HAP-1 (cell line): Measurements from ENCODE around the gene DTNB.

Experiments
- DNase-seq, 2 experiments: peaks; one replicate each; pipeline ENCODE4 v3.0.0-alpha.2; 2016 to 2020; ENCODE audit warnings: low spot score in 2 of 2
- H3K27me3 ChIP-seq: fragments of 250-450 bp; sonication (Bioruptor Pico); 2 replicates; pipeline ENCODE4 v1.5.1; 2020; ENCODE audit warnings: low read depth, mild to moderate bottlenecking, moderate library complexity
- H3K36me3 ChIP-seq: fragments of 250-450 bp; sonication (Bioruptor Pico); replicated peaks from 2 replicates; pipeline ENCODE4 v1.5.1; 2020; ENCODE audit warnings: mild to moderate bottlenecking
- H3K4me1 ChIP-seq: fragments of 250-450 bp; sonication (Bioruptor Pico); 2 replicates; pipeline ENCODE4 v1.5.1; 2020; ENCODE audit warnings: mild to moderate bottlenecking
- H3K4me3 ChIP-seq: fragments of 250-450 bp; sonication (Bioruptor Pico); 2 replicates; pipeline ENCODE4 v1.5.1; 2020; ENCODE audit warnings: mild to moderate bottlenecking, moderate library complexity
- H3K9me3 ChIP-seq: fragments of 250-450 bp; sonication (Bioruptor Pico); 2 replicates; pipeline ENCODE4 v1.5.1; 2020; ENCODE audit warnings: mild to moderate bottlenecking, moderate library complexity
- in situ Hi-C: fragments of 300-500 bp; cut with MboI; formaldehyde crosslinking; loops from 3 replicates; pipeline ENCODE4 v1.14.3; 2020; ENCODE audit warnings: low sequenced_read_pairs, inconsistent platforms, mixed read lengths

DTNB gene

GRCh38 chr2:25361261-25362048 is 311.9 kb downstream of the DTNB start:
- Histone ChIP-seq H3K36me3 (no peaks in the 10 kb centered on the region), H3K9me3 (peaks cover 3% of the 10 kb centered on the region), H3K27me3 (no peaks in the 10 kb centered on the region), H3K4me3 (no peak overlapping the region), H3K4me1 (peaks cover 7% of the 10 kb centered on the region)
- no peak for DNase-seq
- in situ Hi-C loops, result no loop called here

GRCh38 chr2:25358836-25359235 is 314.5 kb downstream of the DTNB start:
- Histone ChIP-seq H3K4me3 (no peak overlapping the region), H3K9me3 (peaks cover 3% of the 10 kb centered on the region), H3K4me1 (peaks cover 7% of the 10 kb centered on the region), H3K27me3 (no peaks in the 10 kb centered on the region), H3K36me3 (no peaks in the 10 kb centered on the region)
- DNase-seq, result no peak
- in situ Hi-C loops, result no loop called here

- no peak overlapping the region for H3K4me3 ChIP-seq
- H3K4me1 ChIP-seq, result peaks cover 7% of the 10 kb centered on the region
- H3K27me3 ChIP-seq, result no peaks in the 10 kb centered on the region
- H3K36me3 ChIP-seq, result no peaks in the 10 kb centered on the region
- in situ Hi-C loops, result no loop called here
- H3K9me3 ChIP-seq, result peaks cover 3% of the 10 kb centered on the region
- peak in 1 of 2 experiments; percentile 38 for DNase-seq
These were observed 315.0 kb downstream of the DTNB start for GRCh38 chr2:25358249-25358815.

- H3K27me3 ChIP-seq, result no peaks in the 10 kb centered on the region
- in situ Hi-C loops, result no loop called here
These were observed 317.3 kb downstream of the DTNB start for GRCh38 chr2:25356088-25356487.

GRCh38 chr2:25355270-25355669 is 318.1 kb downstream of the DTNB start:
- Histone ChIP-seq H3K4me3 (no peak overlapping the region), H3K36me3 (no peaks in the 10 kb centered on the region), H3K27me3 (no peaks in the 10 kb centered on the region), H3K4me1 (no peaks in the 10 kb centered on the region), H3K9me3 (peaks cover 3% of the 10 kb centered on the region)
- DNase-seq, result no peak
- in situ Hi-C loops, result no loop called here

More at GRCh38 chr2:25356088-25356487, 317.3 kb downstream of the DTNB start:
- H3K9me3 ChIP-seq, result peaks cover 3% of the 10 kb centered on the region
- H3K4me3 ChIP-seq, result no peak overlapping the region
- no peak for DNase-seq
- no peaks in the 10 kb centered on the region for H3K4me1 ChIP-seq
- no peaks in the 10 kb centered on the region for H3K36me3 ChIP-seq

- no peaks in the 10 kb centered on the region for H3K36me3 ChIP-seq
- peaks cover 3% of the 10 kb centered on the region for H3K9me3 ChIP-seq
- no peaks in the 10 kb centered on the region for H3K4me1 ChIP-seq
- no peaks in the 10 kb centered on the region for H3K27me3 ChIP-seq
- H3K4me3 ChIP-seq, result no peak overlapping the region
- no peak for DNase-seq
- in situ Hi-C loops, result no loop called here
These were observed 319.3 kb downstream of the DTNB start for GRCh38 chr2:25354116-25354515.

GRCh38 chr2:25349397-25349796 is 324.0 kb downstream of the DTNB start:
- no peak overlapping the region for H3K4me3 ChIP-seq
- no peaks in the 10 kb centered on the region for H3K9me3 ChIP-seq
- DNase-seq, result no peak
- in situ Hi-C loops, result no loop called here
- H3K27me3 ChIP-seq, result no peaks in the 10 kb centered on the region
- no peaks in the 10 kb centered on the region for H3K36me3 ChIP-seq
- H3K4me1 ChIP-seq, result no peaks in the 10 kb centered on the region

- in situ Hi-C loops, result no loop called here
- H3K4me3 ChIP-seq, result no peak overlapping the region
- H3K9me3 ChIP-seq, result no peaks in the 10 kb centered on the region
- no peak for DNase-seq
- no peaks in the 10 kb centered on the region for H3K27me3 ChIP-seq
- H3K4me1 ChIP-seq, result no peaks in the 10 kb centered on the region; the same call in 1 of the 2 replicates
- H3K36me3 ChIP-seq, result no peaks in the 10 kb centered on the region
These were observed 325.5 kb downstream of the DTNB start for GRCh38 chr2:25347846-25348245.

GRCh38 chr2:25347205-25347815 is 326.1 kb downstream of the DTNB start:
- no peaks in the 10 kb centered on the region for H3K9me3 ChIP-seq
- no peak for DNase-seq
- H3K36me3 ChIP-seq, result no peaks in the 10 kb centered on the region
- peaks cover 3% of the 10 kb centered on the region; the same call in 1 of the 2 replicates for H3K4me1 ChIP-seq
- in situ Hi-C loops, result no loop called here
- H3K4me3 ChIP-seq, result no peak overlapping the region
- no peaks in the 10 kb centered on the region for H3K27me3 ChIP-seq

- no peak overlapping the region for H3K4me3 ChIP-seq
- in situ Hi-C loops, result no loop called here
- H3K4me1 ChIP-seq, result peaks cover 8% of the 10 kb centered on the region
- H3K27me3 ChIP-seq, result no peaks in the 10 kb centered on the region
- H3K36me3 ChIP-seq, result no peaks in the 10 kb centered on the region
- no peak for DNase-seq
- no peaks in the 10 kb centered on the region for H3K9me3 ChIP-seq
These were observed 330.1 kb downstream of the DTNB start for GRCh38 chr2:25343187-25343825.

GRCh38 chr2:25342372-25343186 is 330.8 kb downstream of the DTNB start:
- H3K4me1 ChIP-seq, result peaks cover 8% of the 10 kb centered on the region
- no peaks in the 10 kb centered on the region for H3K9me3 ChIP-seq
- peak; percentile 81 to 91 for DNase-seq
- H3K27me3 ChIP-seq, result no peaks in the 10 kb centered on the region
- no peaks in the 10 kb centered on the region for H3K36me3 ChIP-seq
- peak overlapping the region; percentile 38 for H3K4me3 ChIP-seq
- in situ Hi-C loops, result no loop called here

- in situ Hi-C loops, result no loop called here
These were observed 331.5 kb downstream of the DTNB start, which contains the start of gene DNMT3A for GRCh38 chr2:25341753-25342371. TSS of gene DNMT3A (minus strand) at chr2:25341925. CDS start at chr2:25313984, 27,941 bp downstream.

More at GRCh38 chr2:25341753-25342371, 331.5 kb downstream of the DTNB start, which contains the start of gene DNMT3A:
- peaks cover 8% of the 10 kb centered on the region for H3K4me1 ChIP-seq
- no peaks in the 10 kb centered on the region for H3K36me3 ChIP-seq
- no peaks in the 10 kb centered on the region for H3K27me3 ChIP-seq
- peak; percentile 55 to 80 for DNase-seq
- peak within 1 kb of the TSS; percentile 38 for H3K4me3 ChIP-seq
- no peaks in the 10 kb centered on the region for H3K9me3 ChIP-seq
